Endothelial cell of umbilical vein (primary cell): ENCODE results near the gene SP6. TPM values are rescaled to one million over a fixed set of nuclear protein-coding genes. Genes with fewer than 3 reads are reported as not detected.

Source experiments
- BruUV-seq: library from RNA; stranded (reverse); fragments of 400-500 nt; replicated peaks from 2 replicates; lab custom pipeline; 2021; lab: Mats Ljungman, UMichigan
- CTCF ChIA-PET: fragments of 300-600, 350-600 bp; sonication (Branson Sonifier 250); formaldehyde crosslinking; loops from one replicate; lab custom pipeline; 2021; ENCODE audit warnings: antibody characterized with exemption, inconsistent platforms; lab: Charles Lee
- POLR2A ChIA-PET: fragments of 300-600, 350-600 bp; sonication (Branson Sonifier 250); formaldehyde crosslinking; loops from one replicate; lab custom pipeline; 2021; ENCODE audit warnings: antibody characterized with exemption, inconsistent platforms; lab: Charles Lee
- DNase-seq: peaks from one replicate; pipeline ENCODE4 v3.0.0-alpha.2; 2011; ENCODE audit warnings: low read depth, low spot score
- FAIRE-seq: peaks from 2 replicates; lab custom pipeline; 2011; peaks lifted over from hg19 to GRCh38; lab: Jason Lieb, UNC
- H2AFZ ChIP-seq: 2 replicates; pipeline ENCODE4 v1.6.0; 2012; ENCODE audit warnings: low read depth, low read length, control low read depth, inconsistent platforms
- H3K27ac ChIP-seq: 2 replicates; pipeline ENCODE4 v1.5.1; 2011; ENCODE audit warnings: low read depth, mild to moderate bottlenecking, control low read depth, low read length, moderate library complexity; ENCODE audit not compliant: insufficient read depth
- H3K27me3 ChIP-seq, 2 experiments: 2 replicates each; pipeline versions ENCODE4 v1.6.0 to v1.6.1; 2011; ENCODE audit warnings: low read length in 2 of 2, mixed read lengths in 1 of 2; ENCODE audit not compliant: control insufficient read depth in 2 of 2, insufficient read depth in 2 of 2
- H3K36me3 ChIP-seq, 2 experiments: 2 replicates in 1 of 2; 3 replicates in 1 of 2; pipeline ENCODE4 v1.5.1; 2011; ENCODE audit warnings: low read length in 2 of 2, mild to moderate bottlenecking in 1 of 2, moderate library complexity in 1 of 2; ENCODE audit not compliant: control insufficient read depth in 2 of 2, insufficient read depth in 2 of 2; ENCODE audit errors: extremely low read depth in 1 of 2
- H3K4me1 ChIP-seq: 3 replicates; pipeline ENCODE4 v1.5.1; 2011; ENCODE audit warnings: mild to moderate bottlenecking, low read length; ENCODE audit not compliant: control insufficient read depth, insufficient read depth; ENCODE audit errors: extremely low read depth
- H3K4me2 ChIP-seq: 2 replicates; pipeline ENCODE4 v1.6.1; 2011; ENCODE audit warnings: low read length, control low read depth, mixed read lengths; ENCODE audit not compliant: insufficient read depth
- H3K4me3 ChIP-seq, 3 experiments: fragments of 200-600 bp in 1 of 3; sonication (generic), shearing (Covaris generic) in 1 of 3; replicated peaks in 1 of 3; 2 replicates each; pipeline ENCODE4 v1.5.1; 2011 to 2016; ENCODE audit warnings: control low read depth in 3 of 3, low read length in 3 of 3, mild to moderate bottlenecking in 2 of 3, inconsistent platforms in 1 of 3, low read depth in 1 of 3, moderate library complexity in 1 of 3; ENCODE audit not compliant: insufficient read depth in 1 of 3
- H3K79me2 ChIP-seq: 2 replicates; pipeline ENCODE4 v1.6.0; 2012; ENCODE audit warnings: low read length, inconsistent platforms; ENCODE audit not compliant: control insufficient read depth, insufficient read depth
- H3K9ac ChIP-seq: replicated peaks from 2 replicates; pipeline ENCODE3; 2011; ENCODE audit warnings: low read length, control low read depth; ENCODE audit not compliant: insufficient read depth; ENCODE audit errors: extremely low read depth
- H3K9me1 ChIP-seq: replicated peaks from 3 replicates; pipeline ENCODE4 v1.6.0; 2011; ENCODE audit warnings: mild to moderate bottlenecking, low read length; ENCODE audit not compliant: control insufficient read depth, insufficient read depth; ENCODE audit errors: extremely low read depth
- H3K9me3 ChIP-seq: replicated peaks from 2 replicates; pipeline ENCODE4 v1.5.1; 2012; ENCODE audit warnings: low read length, inconsistent platforms; ENCODE audit not compliant: control insufficient read depth, insufficient read depth
- H4K20me1 ChIP-seq: replicated peaks from 2 replicates; pipeline ENCODE3; 2011; ENCODE audit warnings: mild to moderate bottlenecking, low read length; ENCODE audit not compliant: control insufficient read depth, insufficient read depth; ENCODE audit errors: extremely low read depth
- CTCF ChIP-seq, 2 donors: IDR thresholded peaks; 1 replicate in 1 of 2; 2 replicates in 1 of 2; pipeline ENCODE4 v1.5.1; 2011; ENCODE audit warnings: low read length in 2 of 2, mild to moderate bottlenecking in 2 of 2, moderate library complexity in 2 of 2, control low read depth in 1 of 2, inconsistent platforms in 1 of 2, low read depth in 1 of 2; ENCODE audit not compliant: insufficient read depth in 1 of 2; ENCODE audit errors: extremely low read depth in 1 of 2
- EZH2 ChIP-seq: IDR thresholded peaks from 2 replicates; pipeline ENCODE4 v1.6.1; 2012; ENCODE audit warnings: borderline replicate concordance, low read depth, mild to moderate bottlenecking, moderate library complexity, low read length, inconsistent platforms; ENCODE audit not compliant: severe bottlenecking
- FOS ChIP-seq: IDR thresholded peaks from 2 replicates; pipeline ENCODE4 v1.6.1; 2011; ENCODE audit warnings: mild to moderate bottlenecking, low read length, moderate library complexity, borderline replicate concordance; ENCODE audit not compliant: insufficient read depth
- GATA2 ChIP-seq: IDR thresholded peaks from 2 replicates; pipeline ENCODE4 v1.7.0; 2011; ENCODE audit warnings: low read depth, mild to moderate bottlenecking, moderate library complexity, mixed read lengths, low read length; ENCODE audit not compliant: insufficient read length, insufficient read depth
- JUN ChIP-seq: IDR thresholded peaks from 2 replicates; pipeline ENCODE4 v1.6.1; 2011; ENCODE audit warnings: borderline replicate concordance, low read depth; ENCODE audit not compliant: insufficient read length, insufficient read depth
- MAX ChIP-seq: IDR thresholded peaks from 2 replicates; pipeline ENCODE4 v1.6.1; 2011; ENCODE audit not compliant: insufficient read depth, insufficient read length
- MYC ChIP-seq: IDR thresholded peaks from one replicate; pipeline ENCODE4 v1.6.1; 2011; ENCODE audit warnings: mild to moderate bottlenecking, low read depth, low read length
- POLR2A ChIP-seq: IDR thresholded peaks from 2 replicates; pipeline ENCODE4 v1.6.1; 2012; ENCODE audit warnings: low read depth, mild to moderate bottlenecking, control low read depth, low read length
- POLR2AphosphoS5 ChIP-seq: IDR thresholded peaks from 2 replicates; pipeline ENCODE4 v1.6.1; 2012; ENCODE audit warnings: low read depth, mild to moderate bottlenecking, control low read depth, low read length, moderate library complexity; ENCODE audit not compliant: insufficient read depth
- dilution Hi-C: fragments of 300-500 bp; cut with MboI; formaldehyde crosslinking; loops from one replicate; pipeline ENCODE4 v1.15.0; 2019; ENCODE audit warnings: low sequenced_read_pairs; ENCODE audit not compliant: extremely low pct_ligation_motif_present
- intact Hi-C: fragments of 100-400 bp; cut with micrococcal nuclease; formaldehyde crosslinking; loops from one replicate; pipeline ENCODE4 v1.10.0; 2022
- polyA plus RNA-seq, 4 experiments: library from polyadenylated mRNA; depleted of rRNA in 3 of 4; stranded (reverse) in 3 of 4; unstranded in 1 of 4; fragments of >200 nt; gene quantifications; 2 replicates each; pipeline versions ENCODE4 v1.2.1 to v1.2.3, GENCODE V29; 2011 to 2012; ENCODE audit warnings: missing spikeins in 1 of 4
- total RNA-seq: library from RNA; stranded (reverse); gene quantifications from 2 replicates; pipeline ENCODE4 v1.2.3, GENCODE V29; 2021

Gene SP6
- total and polyA plus RNA-seq, 2 donors (not counting 3 experiments of a cell fraction or from before 2014, with no cell fraction given) = 0.11 to 1.3 TPM

- Histone ChIP-seq H3K4me3 (no peak overlapping the region), H3K27ac (no peak overlapping the region), H3K9me3 (no peaks in the 10 kb centered on the region), H3K9me1 (no peaks in the 10 kb centered on the region), H4K20me1 (no peaks in the 10 kb centered on the region), H3K27me3 (peaks cover 9 to 14% of the 10 kb centered on the region in 2 experiments), H3K4me1 (peaks cover 7% of the 10 kb centered on the region), H3K9ac (no peak overlapping the region), H3K4me2 (no peak overlapping the region), H2AFZ (no peak overlapping the region), H3K36me3 (no peaks in the 10 kb centered on the region), H3K79me2 (no peaks in the 10 kb centered on the region)
- intact Hi-C loops = no loop called here
- no peak for FAIRE-seq
- dilution Hi-C loops = no loop called here
- no peak for TF ChIP-seq GATA2
- TF ChIP-seq FOS = no peak
- TF ChIP-seq MYC = no peak
- TF ChIP-seq EZH2 = no peak
- no peak for TF ChIP-seq POLR2A
- no peak for TF ChIP-seq JUN
- TF ChIP-seq MAX = no peak
- TF ChIP-seq POLR2AphosphoS5 = no peak
- no peak for TF ChIP-seq CTCF (IDR thresholded peaks at IDR 0.05; ENCODE audit: extremely low read depth in 1 of 2, insufficient read depth in 1 of 2, low read depth in 1 of 2, low read length in 2 of 2)
- ChIA-PET POLR2A (interaction anchor here (0.7 kb wide), 1 partner anchor 68 kb away, joined by 3 read pairs; no protein-coding TSS in a partner anchor), CTCF (interaction anchor here (0.7 to 2.5 kb wide), 6 partner anchors 10 to 38 kb away, joined by 4 to 17 read pairs (median 6); partner anchors contain the start of genes SCRN2 and SP2)
- no TSS peak for BruUV-seq
- no peak for DNase-seq
Measured at GRCh38 chr17:47879028-47879585, 28.1 kb upstream of the SP6 start.
